Right lobe of liver (tissue), 6 donors: Measurements from ENCODE around the gene VASH2. TPM values are rescaled to one million over a fixed set of nuclear protein-coding genes. Genes with fewer than 3 reads are reported as not detected.
"Not testable (repeated sequence)": the region's sequence is repeated elsewhere in the genome, so short reads cannot be mapped to it uniquely, and the experiment has no call there.

Experiments used
- ATAC-seq, 4 donors: fragments of 200-7000 bp; cut with Tn5 transposase; one replicate each; pipeline ENCODE4 v1.9.1; 2020; ENCODE audit warnings: mild to moderate bottlenecking in 4 of 4, moderate library complexity in 4 of 4
- DNase-seq, 3 donors: peaks; one replicate each; pipeline ENCODE4 v3.0.0-alpha.2; 2020
- H3K27ac ChIP-seq, 3 donors: fragments of 200-600 bp; one replicate each; pipeline ENCODE4 v1.8.0; 2022
- H3K27me3 ChIP-seq, 2 donors: fragments of 200-600 bp; one replicate each; pipeline ENCODE4 v1.8.0; 2022
- H3K36me3 ChIP-seq, 4 donors: fragments of 200-600 bp; sonication (generic) in 1 of 4; one replicate each; pipeline versions ENCODE4 v1.5.1 to v1.8.0; 2017 to 2022; ENCODE audit warnings: control low read depth in 1 of 4
- H3K4me1 ChIP-seq, 4 donors: fragments of 200-600 bp; sonication (generic) in 1 of 4; one replicate each; pipeline versions ENCODE4 v1.5.1 to v1.8.0; 2017 to 2022; ENCODE audit warnings: control low read depth in 1 of 4
- H3K4me3 ChIP-seq, 3 donors: fragments of 200-600 bp; one replicate each; pipeline ENCODE4 v1.8.0; 2022
- H3K9me3 ChIP-seq, 4 donors: fragments of 200-600 bp; sonication (generic) in 1 of 4; one replicate each; pipeline versions ENCODE4 v1.5.1 to v1.8.0; 2017 to 2022; ENCODE audit warnings: control low read depth in 1 of 4
- POLR2A ChIP-seq: fragments of 450-650 bp; IDR thresholded peaks from one replicate; pipeline ENCODE4 v1.6.1; 2017; ENCODE audit warnings: antibody characterized with exemption, mild to moderate bottlenecking
- WGBS: methylation state at CpG from one replicate; pipeline ENCODE4 v1.1.6; 2018; ENCODE audit warnings: low coverage, low lambda C conversion rate; ENCODE audit not compliant: insufficient coverage; ENCODE audit errors: missing lambda C conversion rate; 5-methylcytosine and 5-hydroxymethylcytosine counted together
- intact Hi-C, 2 donors: fragments of 100-400 bp; cut with DNase I; formaldehyde crosslinking; loops; one replicate each; pipeline versions ENCODE4 v1.11.2 to v1.14.1; 2022
- total RNA-seq, 6 experiments: library from RNA; depleted of rRNA in 2 of 6; stranded (reverse); fragments of >200 nt in 2 of 6; fragmentation: NEBNext Ultra II Directional in 3 of 6; extraction: Animal tissue kit (Norgen Biotek cat#: 25700) in 3 of 6; gene quantifications; one replicate each; pipeline versions ENCODE4 v1.1.0 to v1.2.4, GENCODE V29; 2016 to 2023
- TF ChIP-seq, protein P1 (sequence below), 4 donors: fragments of 200-600 bp in 3 of 4; fragments of 450-650 bp in 1 of 4; IDR thresholded peaks; one replicate each; pipeline versions ENCODE4 v1.5.1 to v1.8.0; 2016 to 2022; ENCODE audit warnings: antibody characterized with exemption in 4 of 4, mild to moderate bottlenecking in 2 of 4
- donor health status: DM: no; HTN: yes; CAD: no.
- donor health status: DM: no; HTN: no; CAD: no.
- donor health status: DM: no; HTN: no; CAD: no.
- donor health status: DM: no; HTN: yes; CAD: no.
- donor health status: DM: no; HTN: yes; CAD: no.

VASH2 gene
- total RNA-seq, 6 experiments from 2014 or later = 0.04 to 0.32 (median 0.07) TPM; not detected in 3

- no peak for ATAC-seq
- no peak overlapping the region for H3K27ac ChIP-seq
- H3K9me3 ChIP-seq = no peaks in the 10 kb centered on the region
- intact Hi-C loops = no loop called here
- TF ChIP-seq, protein P1, sequence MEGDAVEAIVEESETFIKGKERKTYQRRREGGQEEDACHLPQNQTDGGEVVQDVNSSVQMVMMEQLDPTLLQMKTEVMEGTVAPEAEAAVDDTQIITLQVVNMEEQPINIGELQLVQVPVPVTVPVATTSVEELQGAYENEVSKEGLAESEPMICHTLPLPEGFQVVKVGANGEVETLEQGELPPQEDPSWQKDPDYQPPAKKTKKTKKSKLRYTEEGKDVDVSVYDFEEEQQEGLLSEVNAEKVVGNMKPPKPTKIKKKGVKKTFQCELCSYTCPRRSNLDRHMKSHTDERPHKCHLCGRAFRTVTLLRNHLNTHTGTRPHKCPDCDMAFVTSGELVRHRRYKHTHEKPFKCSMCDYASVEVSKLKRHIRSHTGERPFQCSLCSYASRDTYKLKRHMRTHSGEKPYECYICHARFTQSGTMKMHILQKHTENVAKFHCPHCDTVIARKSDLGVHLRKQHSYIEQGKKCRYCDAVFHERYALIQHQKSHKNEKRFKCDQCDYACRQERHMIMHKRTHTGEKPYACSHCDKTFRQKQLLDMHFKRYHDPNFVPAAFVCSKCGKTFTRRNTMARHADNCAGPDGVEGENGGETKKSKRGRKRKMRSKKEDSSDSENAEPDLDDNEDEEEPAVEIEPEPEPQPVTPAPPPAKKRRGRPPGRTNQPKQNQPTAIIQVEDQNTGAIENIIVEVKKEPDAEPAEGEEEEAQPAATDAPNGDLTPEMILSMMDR (IDR thresholded peaks at IDR 0.05) = no peak
- no peak for TF ChIP-seq POLR2A
- 81% methylated on average over 3 of the region's 6 CpGs for WGBS
- no peaks in the 10 kb centered on the region for H3K36me3 ChIP-seq
- no peaks in the 10 kb centered on the region for H3K4me1 ChIP-seq
- H3K27me3 ChIP-seq = no peaks in the 10 kb centered on the region
- DNase-seq = no peak
- H3K4me3 ChIP-seq = no peak overlapping the region
Observed at GRCh38 chr1:212960932-212961331, 10.6 kb downstream of the VASH2 start.

GRCh38 chr1:212962509-212962908 lies 12.2 kb downstream of the VASH2 start:
- intact Hi-C loops = no loop called here
- Histone ChIP-seq H3K27ac (no peak overlapping the region), H3K9me3 (no peaks in the 10 kb centered on the region), H3K36me3 (no peaks in the 10 kb centered on the region), H3K4me3 (no peak overlapping the region), H3K27me3 (no peaks in the 10 kb centered on the region), H3K4me1 (no peaks in the 10 kb centered on the region)
- TF ChIP-seq, protein P1 (IDR thresholded peaks at IDR 0.05) = no peak
- TF ChIP-seq POLR2A = no peak
- WGBS = 75% methylated on average over 3 of the region's 5 CpGs
- no peak for DNase-seq
- ATAC-seq = no peak

- Histone ChIP-seq H3K36me3 (no peaks in the 10 kb centered on the region), H3K4me3 (no peak overlapping the region), H3K9me3 (no peaks in the 10 kb centered on the region), H3K4me1 (no peaks in the 10 kb centered on the region), H3K27ac (no peak overlapping the region), H3K27me3 (no peaks in the 10 kb centered on the region)
- DNase-seq (no peak), ATAC-seq (no peak)
- intact Hi-C loops = no loop called here
- WGBS = 83% methylated on average over 1 of the region's 6 CpGs
- TF ChIP-seq POLR2A = no peak
- TF ChIP-seq, protein P1 (IDR thresholded peaks at IDR 0.05) = no peak
Observed at GRCh38 chr1:212964102-212964501, 13.8 kb downstream of the VASH2 start.

DNA sequence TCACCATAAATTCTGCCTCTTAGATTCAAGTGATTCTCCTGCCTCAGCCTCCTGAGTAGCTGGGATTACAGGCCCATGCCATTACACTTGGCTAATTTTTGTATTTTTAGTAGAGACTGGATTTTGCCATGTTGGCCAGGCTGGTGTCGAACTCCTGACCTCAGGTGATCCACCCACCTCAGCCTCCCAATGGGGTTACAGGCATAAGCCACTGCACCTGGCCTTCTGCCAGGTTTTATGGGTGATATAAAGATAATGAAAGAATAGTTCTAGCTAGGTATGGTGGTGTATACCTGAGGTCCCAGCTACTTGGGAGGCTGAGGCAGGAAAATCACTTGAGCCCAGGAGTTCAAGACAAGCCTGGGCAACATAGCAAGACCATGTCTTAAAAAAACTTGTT lies 14.7 kb downstream of the VASH2 start:
- intact Hi-C loops, H3K27ac ChIP-seq, H3K4me3 ChIP-seq, H3K4me1 ChIP-seq, H3K9me3 ChIP-seq, H3K27me3 ChIP-seq, DNase-seq, H3K36me3 ChIP-seq, ATAC-seq: not testable (repeated sequence)
- WGBS = 67% methylated on average over 1 of the region's 1 CpG

GRCh38 chr1:212966616-212967015 lies 16.3 kb downstream of the VASH2 start:
- H3K27me3 ChIP-seq = no peaks in the 10 kb centered on the region
- ATAC-seq = no peak
- H3K36me3 ChIP-seq = no peaks in the 10 kb centered on the region
- no peaks in the 10 kb centered on the region for H3K9me3 ChIP-seq
- intact Hi-C loops = no loop called here
- 63% methylated on average over 3 of the region's 5 CpGs for WGBS
- H3K4me3 ChIP-seq = no peak overlapping the region
- H3K4me1 ChIP-seq = no peaks in the 10 kb centered on the region
- TF ChIP-seq, protein P1 (IDR thresholded peaks at IDR 0.05) = no peak
- no peak for TF ChIP-seq POLR2A
- H3K27ac ChIP-seq = no peak overlapping the region
- no peak for DNase-seq
